Inflammatory macrophage (primary cell): ENCODE data around the gene RGCC.
"Not testable (repeated sequence)": the region's sequence is repeated elsewhere in the genome, so short reads cannot be mapped to it uniquely, and the experiment has no call there.

Experiments used
- DNase-seq, 2 donors: peaks; one replicate each; pipeline ENCODE4 v3.0.0-alpha.2; 2020 to 2022

Gene RGCC

DNA sequence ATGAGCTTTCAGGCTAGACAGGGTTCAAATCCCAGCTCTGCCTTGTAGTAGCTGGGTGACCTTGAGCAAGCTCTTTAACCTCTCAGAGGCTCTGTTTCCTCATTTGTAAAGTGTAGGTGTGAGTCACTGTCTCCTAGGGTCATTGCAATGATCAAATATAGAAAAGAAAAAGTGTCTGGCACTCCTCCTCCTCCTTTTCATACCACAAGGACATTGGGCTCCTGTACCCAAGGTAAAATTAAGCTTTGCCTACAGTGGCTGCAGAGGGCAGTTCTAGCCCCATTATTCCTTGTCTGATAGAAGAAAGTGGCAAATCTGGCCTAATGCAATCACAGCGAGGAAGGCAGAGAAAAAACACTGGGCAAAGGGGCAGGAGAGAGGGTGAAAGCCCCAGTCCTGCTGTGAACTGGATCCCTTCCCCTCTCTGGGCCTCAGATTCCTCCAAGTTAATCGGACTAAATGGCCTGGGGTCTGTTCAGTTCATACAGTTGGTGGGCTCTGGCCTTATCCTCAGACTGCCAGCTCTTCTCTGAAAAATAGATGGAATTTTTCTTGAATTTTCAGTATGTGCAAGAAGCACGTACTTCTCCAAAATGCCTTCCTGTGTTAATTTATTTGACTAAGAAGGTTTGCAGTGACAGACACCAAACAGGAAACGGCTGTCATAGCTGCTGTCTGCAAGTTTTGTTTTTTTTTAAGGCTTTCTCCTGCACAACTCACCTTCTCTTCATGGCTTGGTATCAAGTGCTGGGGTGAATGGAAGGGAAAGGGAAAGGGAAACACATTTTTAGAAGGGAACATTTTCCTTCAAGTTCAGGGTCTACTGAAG lies 35.3 kb downstream of the RGCC start:
- DNase-seq = peak; percentile 52 to 56

DNA sequence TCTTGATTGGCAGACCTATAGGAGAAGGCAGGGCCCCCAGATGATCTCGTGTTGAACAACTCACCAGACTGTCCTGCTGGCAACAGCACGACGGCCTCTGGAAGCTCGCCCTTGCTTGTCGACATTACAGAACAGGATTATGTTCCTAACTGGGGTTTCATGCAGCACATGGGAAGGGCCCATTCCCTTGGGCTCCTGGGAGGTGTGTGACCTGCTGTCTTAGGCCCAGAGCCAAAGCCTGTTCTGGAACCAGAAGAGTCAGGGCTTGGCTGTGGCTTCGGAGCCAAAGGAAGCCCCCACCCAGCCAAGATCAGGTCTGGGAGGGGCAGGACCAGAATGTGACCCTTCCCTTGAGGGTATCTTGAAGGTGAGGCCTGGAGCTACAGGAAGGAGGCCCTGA lies 36.9 kb downstream of the RGCC start:
- no peak for DNase-seq

DNA sequence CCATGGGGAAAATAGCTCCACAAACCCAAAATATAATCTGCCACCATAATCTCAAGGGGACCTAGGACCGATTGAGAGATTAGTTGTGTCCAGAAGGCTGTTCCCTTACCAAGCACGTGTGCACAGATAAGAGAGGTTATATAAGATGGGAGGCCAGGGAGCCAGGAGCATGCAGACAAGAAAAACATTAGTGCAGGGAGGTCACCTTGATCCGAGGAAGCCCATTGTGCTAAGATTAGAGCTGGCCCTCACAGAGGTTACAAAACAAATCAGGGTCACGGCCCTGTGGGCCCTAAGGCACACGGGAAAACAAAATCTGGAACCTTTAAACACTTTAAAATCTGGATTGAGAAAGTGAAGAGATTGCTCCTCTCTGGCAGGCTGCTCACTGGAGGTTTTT lies 37.7 kb downstream of the RGCC start:
- DNase-seq = no peak

DNA sequence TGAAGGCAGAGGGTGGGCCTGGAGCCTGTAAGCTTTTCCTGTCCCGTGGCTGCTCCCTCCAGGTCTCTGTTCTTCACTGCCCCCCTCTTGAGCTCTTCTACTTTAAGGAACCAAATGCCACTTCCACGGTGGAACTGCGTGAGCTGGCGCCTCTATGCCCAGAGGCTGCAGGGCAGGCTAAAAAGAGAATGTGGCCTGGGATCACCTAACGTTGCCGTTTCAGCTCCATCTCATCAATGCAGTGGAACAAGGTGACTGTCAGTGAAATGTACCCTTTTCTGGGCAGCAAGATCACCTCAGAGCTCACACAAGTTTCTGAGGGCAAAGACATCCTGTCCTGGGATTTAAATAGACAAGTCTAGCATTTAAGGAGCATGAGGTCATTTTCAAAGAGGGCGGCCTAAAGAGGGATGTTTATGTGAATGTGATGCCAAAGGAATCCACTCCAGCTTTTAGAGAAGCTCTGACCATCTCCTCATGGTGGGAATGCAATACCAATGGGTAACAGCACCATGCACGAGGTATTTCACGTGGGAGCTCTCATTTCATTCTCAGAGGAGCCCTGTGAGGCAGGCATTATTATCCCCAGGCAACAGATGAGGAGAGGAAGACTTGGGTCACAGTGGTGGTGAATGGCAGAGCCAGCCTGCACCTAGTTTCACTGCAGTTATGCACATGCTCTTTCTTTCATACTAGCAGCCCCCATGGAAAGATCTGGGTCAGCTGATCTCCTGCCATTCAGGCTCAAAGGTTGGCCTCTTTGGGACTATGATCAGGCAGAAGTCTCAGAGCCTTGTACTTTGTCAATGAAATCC lies 39.3 kb downstream of the RGCC start:
- peak in 1 of 2 donors; percentile 28 for DNase-seq

DNA sequence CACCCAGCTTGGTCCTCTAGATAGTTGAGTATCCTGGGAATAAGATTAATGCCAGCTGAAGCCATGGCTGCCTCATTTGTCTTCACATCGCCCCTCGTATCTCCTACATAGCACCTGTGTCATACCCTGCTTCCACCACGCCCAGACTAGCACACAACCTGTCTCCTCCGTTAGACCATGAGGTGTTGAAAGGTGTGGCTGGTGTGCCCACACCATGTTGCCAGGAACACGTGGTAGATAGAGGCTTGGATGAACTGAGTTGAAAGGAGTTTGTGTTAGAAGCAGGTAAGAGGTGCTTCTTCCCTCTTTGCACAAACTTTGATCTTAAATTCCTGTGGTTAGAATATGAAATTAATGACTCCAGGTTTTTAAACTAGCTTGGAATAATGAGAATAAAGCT lies 40.1 kb downstream of the RGCC start:
- DNase-seq = no peak

DNA sequence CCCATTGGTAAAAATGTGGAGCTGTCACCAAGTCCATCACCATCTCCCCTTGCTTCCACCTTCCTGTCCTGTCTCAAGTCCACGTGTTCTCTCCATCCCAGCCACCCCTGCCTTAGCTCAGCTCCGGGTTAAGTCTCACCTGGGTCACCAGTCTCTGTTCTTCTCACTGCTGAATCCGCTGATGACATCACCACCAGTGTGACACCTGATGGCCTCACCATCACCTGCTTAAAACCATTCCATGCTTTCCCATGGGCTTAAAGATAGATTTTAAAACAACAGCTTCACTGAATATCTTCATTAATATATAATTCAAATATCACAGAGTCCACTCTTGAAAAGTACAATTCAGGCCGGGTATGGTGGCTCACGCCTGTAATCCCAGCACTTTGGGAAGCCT lies 42.1 kb downstream of the RGCC start:
- no peak for DNase-seq

DNA sequence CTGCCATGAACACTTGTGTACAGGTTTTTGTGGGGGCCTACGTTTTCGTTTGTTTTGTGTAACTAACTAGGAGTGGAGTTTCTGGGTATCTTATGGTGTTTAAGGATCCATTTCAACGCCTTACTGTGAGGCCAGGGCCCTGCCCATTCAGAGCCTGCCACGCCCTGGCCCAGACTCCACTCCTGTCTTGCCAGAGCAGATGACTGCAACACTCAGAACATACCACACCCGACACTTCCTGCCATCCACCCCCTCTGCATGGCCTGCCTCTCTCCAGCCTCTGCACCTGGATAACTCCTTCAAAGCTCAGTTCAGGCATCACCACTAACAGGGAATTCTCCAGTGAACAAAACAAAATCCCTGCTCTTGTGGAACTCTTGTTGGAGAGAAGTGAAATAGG lies 43.2 kb downstream of the RGCC start:
- no peak for DNase-seq

DNA sequence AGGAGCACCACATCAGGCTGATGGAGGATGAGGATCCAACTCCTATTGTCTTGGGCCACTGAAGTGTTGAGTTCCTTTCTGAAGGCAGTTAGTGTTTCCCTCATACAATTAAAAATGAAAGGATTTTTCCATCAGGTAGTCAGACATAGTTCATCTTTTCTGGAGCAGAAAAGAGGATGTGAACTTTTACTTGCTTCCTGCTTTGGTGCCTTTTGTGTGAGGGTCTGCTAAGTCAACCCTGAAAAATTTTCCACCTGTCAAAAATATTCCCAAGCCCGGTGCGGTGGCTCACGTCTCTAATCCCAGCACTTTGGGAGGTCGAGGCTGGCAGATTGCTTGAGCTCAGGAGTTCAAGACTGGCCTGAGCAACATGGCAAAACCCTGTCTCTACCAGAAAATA lies 43.9 kb downstream of the RGCC start:
- no peak for DNase-seq

DNA sequence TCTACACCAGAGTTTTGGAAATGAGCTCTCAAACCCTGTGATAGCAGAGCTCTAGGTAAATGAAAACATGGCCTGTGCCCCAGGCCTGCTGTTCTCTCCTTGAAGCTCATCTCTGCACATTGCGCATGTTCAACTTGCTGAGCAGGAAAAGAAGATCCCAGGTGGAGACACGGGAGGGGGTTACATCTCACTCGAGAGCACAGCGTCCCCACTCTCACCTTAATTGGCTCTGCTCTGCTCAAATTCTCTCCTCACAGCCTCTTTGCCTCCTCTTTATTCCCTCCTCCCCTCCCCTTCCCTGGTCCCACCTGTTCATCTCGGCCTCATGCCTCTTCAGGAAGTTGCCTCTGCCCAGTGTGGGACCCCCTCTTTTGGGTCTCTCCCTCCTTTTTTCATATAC lies 44.7 kb downstream of the RGCC start:
- DNase-seq = no peak

DNA sequence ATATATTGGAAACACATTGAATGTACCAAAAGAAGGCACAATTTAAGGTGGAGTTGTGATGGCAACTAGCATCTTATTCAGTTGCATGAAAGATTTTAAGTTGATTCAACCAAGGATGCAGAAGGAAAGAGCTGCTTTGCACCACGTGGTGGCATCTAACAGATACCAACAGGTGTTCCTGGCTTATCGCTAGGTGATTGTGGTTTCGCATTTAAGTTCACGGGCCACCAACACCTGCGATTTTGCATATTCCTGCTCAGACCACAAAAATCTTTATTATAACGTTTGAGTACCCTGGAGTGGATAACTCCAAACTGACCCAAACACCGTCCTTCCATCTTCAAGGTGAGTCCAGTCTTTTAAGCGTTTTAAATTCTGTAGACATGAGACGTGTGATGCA lies 45.3 kb downstream of the RGCC start:
- DNase-seq = no peak

DNA sequence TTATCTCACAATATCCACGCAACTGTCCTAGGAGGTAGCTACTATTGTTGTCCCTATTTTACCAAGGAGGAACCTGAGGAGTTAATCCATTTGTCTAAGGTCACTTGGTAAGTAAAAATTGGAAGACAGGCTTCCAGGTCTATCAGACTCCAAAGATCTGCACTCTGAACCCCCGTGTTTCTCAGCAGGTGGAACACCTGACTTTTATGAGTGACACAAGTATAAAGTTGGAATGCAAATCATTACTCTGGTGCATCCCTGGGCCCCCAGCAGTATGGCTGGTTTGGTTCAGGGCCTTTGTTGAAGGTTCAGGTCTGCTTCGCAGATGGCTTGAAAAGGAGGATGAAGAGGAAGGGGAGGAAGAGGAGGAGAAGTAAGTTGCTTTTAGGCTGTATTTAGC lies 46.0 kb downstream of the RGCC start:
- DNase-seq = no peak

DNA sequence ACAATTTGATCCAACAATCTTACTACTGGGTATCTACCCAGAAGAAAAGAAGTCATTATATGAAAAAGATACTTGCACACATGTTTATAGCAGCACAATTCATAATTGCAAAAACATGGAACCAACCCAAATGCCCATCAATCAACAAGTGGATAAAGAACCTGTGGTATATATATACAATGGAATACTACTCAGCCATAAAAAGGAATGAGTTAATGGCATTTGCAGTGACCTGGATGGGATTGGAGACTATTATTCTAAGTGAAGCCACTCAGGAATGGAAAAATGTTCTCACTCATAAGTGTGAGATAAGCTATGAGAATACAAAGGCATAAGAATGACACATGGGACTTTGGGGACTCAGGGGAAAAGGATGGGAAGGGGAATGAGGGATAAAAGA lies 47.3 kb downstream of the RGCC start:
- not testable (repeated sequence) for DNase-seq

DNA sequence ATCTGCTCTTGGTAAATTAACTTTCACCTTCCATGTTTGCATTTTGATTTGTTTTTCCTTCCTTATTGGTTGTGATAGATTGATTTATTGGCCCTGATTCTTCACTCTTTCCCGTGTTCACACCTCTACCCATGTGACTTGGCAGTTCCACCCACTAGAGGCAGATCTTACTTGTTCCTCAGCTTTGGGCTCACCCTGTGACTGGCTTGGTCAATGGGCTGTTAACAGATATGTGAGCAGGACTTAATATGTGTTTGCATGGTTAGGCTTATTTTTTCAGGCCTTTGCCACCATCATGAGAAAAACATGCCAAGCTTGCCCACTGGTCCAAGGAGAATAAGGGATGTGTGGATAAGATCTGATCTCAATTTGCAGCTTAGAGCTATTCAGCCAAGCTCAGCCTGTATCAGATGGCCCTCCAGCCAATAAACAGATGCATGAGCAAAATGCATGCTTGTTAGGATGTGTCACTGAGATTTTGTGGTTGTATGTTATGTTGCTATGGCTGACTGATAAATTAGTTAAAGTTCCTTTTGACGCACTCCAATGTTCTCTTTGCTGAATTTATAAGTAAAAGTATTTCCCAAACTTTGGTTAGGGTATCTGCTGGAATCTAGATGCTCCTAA lies 48.0 kb downstream of the RGCC start:
- DNase-seq = no peak

DNA sequence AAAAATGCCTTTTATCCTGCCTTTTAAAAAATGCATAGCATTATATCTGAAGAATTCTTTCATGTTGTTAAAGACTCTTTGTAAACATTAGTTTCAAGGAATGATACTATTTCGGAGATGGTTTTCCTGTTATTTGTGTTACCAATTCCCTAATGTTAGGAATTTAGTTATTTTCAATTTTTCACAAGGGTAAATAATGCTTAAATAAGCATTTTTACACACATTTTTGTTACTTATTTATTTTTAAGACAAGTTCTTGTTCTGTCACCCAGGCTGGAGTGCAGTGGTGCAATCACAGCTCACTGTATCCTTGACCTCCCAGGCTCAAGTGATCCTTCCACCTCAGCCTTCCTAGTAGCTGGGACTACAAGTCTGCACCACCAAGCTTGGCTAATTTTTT lies 49.0 kb downstream of the RGCC start:
- DNase-seq = no peak

DNA sequence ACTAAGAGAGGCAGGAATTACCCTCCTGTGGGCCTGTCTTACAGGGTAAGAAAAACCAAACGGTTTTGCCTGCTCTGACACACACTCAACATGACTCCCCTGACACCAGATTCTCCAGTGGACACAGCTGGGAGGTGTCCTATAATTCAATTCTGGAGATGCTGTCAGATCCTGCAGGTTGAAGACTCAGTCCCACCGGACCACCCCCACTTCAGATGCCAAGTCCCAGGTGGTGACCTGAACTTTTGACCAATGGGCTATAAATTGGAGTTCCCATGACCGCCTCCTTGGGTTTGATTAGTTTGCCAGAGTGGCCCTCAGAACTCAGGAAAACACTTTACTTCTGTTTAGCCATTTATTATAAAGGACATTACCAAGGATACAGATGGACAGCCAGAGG lies 52.6 kb downstream of the RGCC start:
- no peak for DNase-seq

DNA sequence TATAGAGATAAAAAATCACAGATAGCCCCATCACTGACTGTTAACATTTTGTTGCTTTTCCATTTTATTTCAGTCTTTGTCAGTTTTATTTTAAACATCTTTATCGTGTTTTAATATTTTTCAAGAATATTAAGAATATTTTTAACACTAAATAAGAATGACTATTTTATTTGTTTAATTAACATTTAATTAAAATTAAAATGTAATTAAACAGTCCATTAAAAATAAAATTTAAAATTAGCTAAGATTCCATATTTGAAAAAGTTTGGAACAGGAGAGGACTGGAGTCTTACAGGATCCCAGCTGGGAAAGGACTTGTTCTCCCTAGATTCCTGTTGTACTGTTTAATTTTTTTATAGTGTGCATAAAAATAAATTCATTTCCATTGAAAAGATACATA lies 54.5 kb downstream of the RGCC start:
- no peak for DNase-seq

DNA sequence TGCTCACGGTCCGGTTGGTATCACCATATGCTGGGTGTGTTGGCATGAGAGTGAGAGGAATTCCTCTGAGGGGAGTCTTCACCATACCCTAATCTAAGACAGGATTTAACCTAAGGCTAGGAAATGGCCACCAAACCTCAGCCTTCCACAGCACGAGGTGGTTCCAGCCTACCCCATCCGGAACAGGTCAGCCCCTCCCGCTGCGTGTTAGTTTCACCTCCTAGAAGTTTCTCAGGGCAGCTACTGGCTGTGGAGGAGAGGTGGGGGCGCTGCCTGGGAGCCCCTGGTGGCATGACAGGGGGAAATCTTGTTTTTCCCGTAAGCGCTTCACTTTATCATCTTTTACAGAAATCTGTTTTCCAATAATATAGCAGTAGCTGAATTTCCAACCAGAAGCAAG lies 55.1 kb downstream of the RGCC start:
- no peak for DNase-seq

DNA sequence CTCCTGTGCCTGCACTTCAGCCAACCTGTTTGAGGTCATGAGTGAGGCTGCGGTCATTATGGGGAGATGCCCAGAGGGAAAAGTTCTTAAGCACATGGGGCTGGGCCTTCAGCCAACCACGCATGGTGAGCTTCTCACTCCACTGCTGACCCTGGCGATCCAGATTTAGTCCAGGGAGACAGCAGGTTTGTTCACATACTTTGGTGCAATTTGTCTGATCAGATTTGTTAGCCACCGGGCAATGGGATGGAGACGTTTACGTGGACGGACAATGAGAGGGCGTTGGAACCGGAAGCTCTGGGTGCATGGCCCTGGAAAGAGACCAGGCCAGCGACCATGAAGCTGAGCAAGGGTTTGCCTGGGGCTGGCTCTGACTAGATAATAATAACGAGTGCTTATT lies 56.2 kb downstream of the RGCC start:
- DNase-seq = no peak

DNA sequence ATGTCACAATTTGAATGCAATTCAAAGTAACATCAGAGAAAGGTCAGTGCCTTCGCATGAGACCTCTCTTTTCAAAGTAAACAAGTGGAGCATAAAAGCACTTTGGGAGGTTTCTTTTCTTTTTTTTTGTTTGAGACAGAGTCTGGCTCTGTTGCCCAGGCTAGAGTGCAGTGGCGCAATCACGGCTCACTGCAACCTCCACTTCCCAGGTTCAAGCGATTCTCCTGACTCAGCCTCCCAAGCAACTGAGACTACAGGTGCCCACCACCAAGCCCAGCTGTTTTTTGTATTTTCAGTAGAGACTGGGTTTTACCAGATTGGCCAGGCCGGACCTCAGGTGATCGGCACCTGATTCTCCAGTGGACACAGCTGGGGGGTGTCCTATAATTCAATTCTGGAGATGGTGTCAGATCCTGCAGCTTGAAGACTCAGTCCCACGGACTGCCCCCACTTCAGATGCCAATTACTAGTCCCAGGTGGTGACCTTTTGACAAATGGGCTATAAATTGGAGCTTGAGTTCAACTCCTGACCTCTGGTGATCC lies 57.6 kb downstream of the RGCC start:
- DNase-seq = no peak

DNA sequence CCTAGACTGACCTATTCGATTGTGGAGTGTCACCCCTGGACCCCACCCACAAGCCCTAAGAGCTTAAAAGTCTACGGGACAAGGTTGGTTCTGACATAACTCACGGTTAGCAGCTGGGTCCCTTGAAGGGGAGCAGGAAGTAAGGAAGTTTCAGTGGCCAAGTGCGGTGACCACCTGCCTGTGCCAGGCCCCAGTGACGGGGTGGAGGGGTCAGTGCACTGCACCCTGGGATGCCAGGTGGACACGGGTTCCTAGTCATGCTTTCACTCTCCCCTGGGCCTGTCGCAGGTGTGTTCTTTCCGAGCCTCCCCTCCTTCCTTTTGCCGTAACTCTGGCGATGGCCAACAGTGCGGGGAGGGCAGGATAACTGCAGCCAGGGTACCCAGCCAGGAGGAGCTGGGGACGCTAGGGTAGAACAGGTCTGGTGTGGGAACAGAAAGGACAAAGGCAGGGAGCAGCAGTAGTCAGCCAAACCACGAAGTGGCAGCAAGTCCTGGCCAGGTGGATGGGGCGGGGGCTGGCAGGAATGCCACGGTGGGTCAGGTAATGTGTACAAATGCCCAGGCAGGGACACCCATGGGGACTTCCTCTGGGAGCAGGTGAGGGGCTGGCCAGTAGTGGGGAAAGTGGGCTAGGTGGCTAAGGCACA lies 58.3 kb downstream of the RGCC start:
- no peak for DNase-seq

DNA sequence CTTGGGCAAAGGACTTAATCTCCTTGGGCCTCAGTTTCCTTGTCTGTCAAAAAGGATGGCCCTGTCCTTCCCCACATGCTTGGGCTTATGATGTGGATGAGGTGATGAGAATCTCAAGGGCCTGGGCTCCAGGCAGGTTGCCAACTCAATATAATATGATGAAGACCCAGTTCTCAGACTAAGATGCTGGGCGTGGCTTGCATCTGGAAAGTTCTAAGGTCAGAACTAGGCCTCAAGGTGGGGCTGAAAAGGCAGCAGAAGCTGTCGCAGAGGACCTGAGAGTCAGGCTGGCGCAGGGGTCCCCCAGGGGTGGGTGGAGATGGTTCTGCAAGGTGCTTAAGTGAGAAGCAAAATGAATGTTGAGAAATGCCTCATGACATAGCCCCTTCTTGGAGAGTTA lies 58.8 kb downstream of the RGCC start:
- DNase-seq = no peak

DNA sequence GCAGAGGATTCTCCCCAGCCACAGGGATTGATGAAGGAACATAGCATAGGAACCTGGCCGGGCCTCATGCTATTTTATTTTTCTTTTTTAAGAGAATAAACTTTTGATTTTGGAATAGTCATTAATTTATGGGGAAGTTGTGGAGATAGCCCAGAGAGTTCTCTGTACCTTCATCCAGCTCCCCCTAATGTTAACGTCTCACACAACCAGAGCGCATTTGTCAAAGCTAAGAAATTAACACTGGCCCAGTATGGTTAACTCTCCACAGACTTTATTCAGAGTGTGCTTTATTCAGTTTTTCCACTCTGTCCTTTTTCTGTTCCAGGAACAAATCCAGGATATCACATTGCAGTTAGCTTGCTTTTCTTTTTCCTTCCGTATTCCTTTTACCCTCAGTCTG lies 59.4 kb downstream of the RGCC start:
- DNase-seq = no peak
